ENCODE data around the gene IRX3.

The IRX3 gene

DNA sequence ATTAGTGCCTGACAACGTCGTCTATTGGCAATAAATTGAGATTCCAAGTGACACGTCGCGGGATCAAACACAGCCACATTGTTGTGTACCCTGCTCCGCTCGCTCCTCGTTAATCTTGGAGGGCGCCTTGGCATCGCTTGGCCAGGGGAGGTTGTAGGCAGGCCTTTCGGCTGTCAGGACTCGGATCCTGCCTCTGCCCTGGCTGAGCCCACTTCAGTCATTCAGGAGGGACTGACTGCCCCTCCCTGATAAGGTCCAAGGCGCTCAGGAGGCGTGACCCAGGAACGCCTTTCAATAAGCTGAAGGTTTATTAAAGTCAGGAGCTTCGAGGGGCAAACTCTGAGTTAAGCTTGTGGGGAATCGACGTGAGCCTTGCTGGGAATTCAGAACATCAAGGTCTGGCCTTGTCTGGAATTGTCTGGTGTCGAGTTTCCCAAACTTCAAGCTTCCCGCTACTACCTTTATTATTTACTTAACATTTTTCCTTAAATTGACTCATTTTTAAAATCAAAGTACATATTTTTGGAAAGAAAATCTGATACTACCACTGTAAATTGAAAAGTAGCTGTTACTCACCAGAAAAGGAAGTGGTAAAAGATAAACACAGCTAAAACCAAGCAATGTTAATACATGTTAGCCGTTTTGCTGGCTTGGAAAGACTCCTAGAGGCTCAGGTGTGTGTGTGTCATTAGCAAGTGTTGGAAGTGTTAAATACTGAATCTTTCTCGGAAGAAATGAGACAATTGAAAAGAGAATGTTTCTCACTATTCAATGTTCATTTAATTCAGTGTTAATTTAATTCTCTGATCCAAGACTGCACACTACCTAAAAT is 5.3 kb upstream of the IRX3 start:
- H3K4me1 ChIP-seq (ENCODE audit: insufficient read depth, low read length) = peaks cover 31% of the 10 kb centered on the region
- H3K4me3 ChIP-seq (ENCODE audit: low read depth in 1 of 2, low read length in 2 of 2) = no peak overlapping the region

DNA sequence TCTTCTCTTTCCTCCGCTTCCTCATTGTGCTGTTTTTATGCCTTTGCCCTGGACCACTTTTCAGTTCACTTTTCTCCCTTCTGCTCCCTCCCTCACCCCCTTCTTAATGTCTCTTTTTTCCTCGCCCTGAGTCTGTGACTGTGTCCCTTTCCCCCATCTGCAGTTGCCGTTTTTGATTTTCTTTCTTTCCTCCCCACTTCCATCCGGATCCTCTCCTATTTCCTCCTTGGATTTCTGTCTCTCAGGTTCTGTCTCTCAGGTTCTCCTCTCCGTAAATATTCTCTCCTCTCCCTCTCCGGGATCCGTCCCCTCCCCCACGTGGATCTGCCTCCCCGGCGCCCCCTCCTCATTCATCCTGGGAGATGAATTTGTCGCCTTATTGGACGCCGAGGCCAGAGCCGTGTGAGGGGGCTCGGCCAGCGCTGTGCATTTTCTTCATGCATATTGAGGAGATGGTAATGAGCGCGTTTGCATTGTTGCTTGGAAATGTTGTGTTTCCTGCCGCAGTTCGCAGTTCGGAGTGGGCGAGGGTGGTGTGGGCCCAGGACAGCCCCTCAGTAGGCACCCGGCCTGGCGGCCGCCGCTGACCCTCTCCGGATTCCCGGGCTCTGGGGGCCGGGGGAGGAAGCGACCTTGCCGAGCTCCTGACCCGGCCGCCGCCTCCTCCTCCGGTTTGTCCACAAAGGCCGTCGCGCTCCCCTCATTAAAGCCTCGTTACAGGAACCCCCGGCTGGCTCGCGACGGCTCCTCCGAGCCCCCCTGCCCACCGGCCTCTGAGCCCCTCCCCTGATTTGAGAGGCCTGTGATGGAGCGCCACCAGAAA is 4.5 kb upstream of the IRX3 start:
- Histone ChIP-seq H3K4me3 (ENCODE audit: low read depth in 1 of 2, low read length in 2 of 2) (no peak overlapping the region), H3K36me3 (ENCODE audit: insufficient read depth, low read length) (no peaks in the 10 kb centered on the region; the same call in 1 of the 2 replicates), H2AFZ (ENCODE audit: low read depth, low read length) (no peak overlapping the region), H3K4me2 (ENCODE audit: insufficient read depth, low read length) (no peak overlapping the region), H3K27me3 (ENCODE audit: insufficient read depth, low read length, poor library complexity) (no peaks in the 10 kb centered on the region), H3K27ac (ENCODE audit: low read length) (0 out of 2 replicates have a peak overlapping the region, but pooled peaks have one; percentile 57), H4K20me1 (ENCODE audit: insufficient read depth, low read length) (no peaks in the 10 kb centered on the region), H3K4me1 (ENCODE audit: insufficient read depth, low read length) (peaks cover 31% of the 10 kb centered on the region), H3K79me2 (ENCODE audit: insufficient read depth, low read length) (peaks cover 23% of the 10 kb centered on the region), H3K9ac (ENCODE audit: low read depth, low read length) (no peak overlapping the region), H3K9me3 (ENCODE audit: insufficient read depth, low read length, severe bottlenecking) (no peaks in the 10 kb centered on the region)
- ATAC-seq (ENCODE audit: insufficient read depth, low read depth) = no peak
- DNase-seq = no peak
- TF ChIP-seq, protein P1, sequence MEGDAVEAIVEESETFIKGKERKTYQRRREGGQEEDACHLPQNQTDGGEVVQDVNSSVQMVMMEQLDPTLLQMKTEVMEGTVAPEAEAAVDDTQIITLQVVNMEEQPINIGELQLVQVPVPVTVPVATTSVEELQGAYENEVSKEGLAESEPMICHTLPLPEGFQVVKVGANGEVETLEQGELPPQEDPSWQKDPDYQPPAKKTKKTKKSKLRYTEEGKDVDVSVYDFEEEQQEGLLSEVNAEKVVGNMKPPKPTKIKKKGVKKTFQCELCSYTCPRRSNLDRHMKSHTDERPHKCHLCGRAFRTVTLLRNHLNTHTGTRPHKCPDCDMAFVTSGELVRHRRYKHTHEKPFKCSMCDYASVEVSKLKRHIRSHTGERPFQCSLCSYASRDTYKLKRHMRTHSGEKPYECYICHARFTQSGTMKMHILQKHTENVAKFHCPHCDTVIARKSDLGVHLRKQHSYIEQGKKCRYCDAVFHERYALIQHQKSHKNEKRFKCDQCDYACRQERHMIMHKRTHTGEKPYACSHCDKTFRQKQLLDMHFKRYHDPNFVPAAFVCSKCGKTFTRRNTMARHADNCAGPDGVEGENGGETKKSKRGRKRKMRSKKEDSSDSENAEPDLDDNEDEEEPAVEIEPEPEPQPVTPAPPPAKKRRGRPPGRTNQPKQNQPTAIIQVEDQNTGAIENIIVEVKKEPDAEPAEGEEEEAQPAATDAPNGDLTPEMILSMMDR (IDR thresholded peaks at IDR 0.05; ENCODE audit: borderline replicate concordance, extremely low read depth, low read length, poor library complexity, severe bottlenecking) = no peak
- no peak for TF ChIP-seq EZH2 (IDR thresholded peaks at IDR 0.05; ENCODE audit: borderline replicate concordance, low read depth, low read length, severe bottlenecking)

More for the DNA sequence above, 5.3 kb upstream of the IRX3 start:
- ATAC-seq (ENCODE audit: insufficient read depth, low read depth) (peak; percentile 55; the same call in 2 of the 3 replicates), DNase-seq (no peak)
- H3K9me3 ChIP-seq (ENCODE audit: insufficient read depth, low read length, severe bottlenecking) = no peaks in the 10 kb centered on the region
- H3K27me3 ChIP-seq (ENCODE audit: insufficient read depth, low read length, poor library complexity) = no peaks in the 10 kb centered on the region
- peak overlapping the region; percentile 59 for H3K27ac ChIP-seq (ENCODE audit: low read length)
- TF ChIP-seq, protein P1 (IDR thresholded peaks at IDR 0.05; ENCODE audit: borderline replicate concordance, extremely low read depth, low read length, poor library complexity, severe bottlenecking) = peak; percentile 11
- no peak for TF ChIP-seq EZH2 (IDR thresholded peaks at IDR 0.05; ENCODE audit: borderline replicate concordance, low read depth, low read length, severe bottlenecking)
- H3K4me2 ChIP-seq (ENCODE audit: insufficient read depth, low read length) = no peak overlapping the region
- no peaks in the 10 kb centered on the region; the same call in 1 of the 2 replicates for H3K36me3 ChIP-seq (ENCODE audit: insufficient read depth, low read length)
- no peaks in the 10 kb centered on the region for H4K20me1 ChIP-seq (ENCODE audit: insufficient read depth, low read length)
- H3K79me2 ChIP-seq (ENCODE audit: insufficient read depth, low read length) = peaks cover 17% of the 10 kb centered on the region
- H3K9ac ChIP-seq (ENCODE audit: low read depth, low read length) = no peak overlapping the region
- no peak overlapping the region for H2AFZ ChIP-seq (ENCODE audit: low read depth, low read length)

DNA sequence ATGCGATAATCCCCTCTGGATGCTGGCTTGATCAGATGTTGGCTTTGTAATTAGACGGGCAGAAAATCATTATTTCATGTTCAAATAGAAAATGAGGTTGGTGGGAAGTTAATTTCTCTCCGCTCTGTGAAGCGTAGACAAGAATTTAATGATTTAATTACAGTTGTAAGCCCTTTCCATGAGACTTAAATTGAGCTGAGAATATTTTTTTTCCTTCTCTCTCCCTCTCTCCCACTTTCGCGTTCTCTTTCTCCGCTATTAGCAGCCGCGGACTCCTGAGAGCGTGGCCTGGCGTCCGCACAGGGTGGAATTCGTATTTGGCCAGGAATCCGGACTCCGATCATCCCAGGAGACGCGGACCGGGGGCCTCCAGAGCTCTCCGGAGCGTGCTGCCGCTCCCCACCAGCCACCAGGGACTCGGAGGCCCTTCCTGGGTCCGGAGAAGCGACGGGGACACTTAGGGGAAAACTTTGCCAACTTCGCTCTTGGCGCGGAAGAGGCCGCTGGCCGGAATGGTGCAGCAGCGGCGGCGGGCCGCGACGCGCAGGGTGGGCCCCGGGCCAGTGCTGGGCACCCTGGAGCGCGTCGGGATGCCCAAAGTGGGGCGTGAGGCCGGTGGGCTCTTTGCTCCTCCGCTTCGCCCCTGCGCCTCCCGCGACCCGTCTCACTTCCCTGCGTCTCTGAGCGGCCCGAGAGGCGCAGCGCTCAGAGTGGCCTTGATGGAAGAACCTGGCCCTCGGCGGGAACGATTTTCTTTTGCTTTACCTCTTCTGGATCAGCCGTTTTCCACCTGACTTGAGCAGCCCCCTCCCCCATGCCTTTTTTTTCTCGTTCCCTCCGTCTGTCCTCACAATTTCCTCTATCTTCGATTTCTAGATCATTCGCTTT is 3.6 kb upstream of the IRX3 start:
- TF ChIP-seq EZH2 (IDR thresholded peaks at IDR 0.05; ENCODE audit: borderline replicate concordance, low read depth, low read length, severe bottlenecking) = no peak
- TF ChIP-seq, protein P1 (IDR thresholded peaks at IDR 0.05; ENCODE audit: borderline replicate concordance, extremely low read depth, low read length, poor library complexity, severe bottlenecking) = no peak
- no peak overlapping the region for H3K9ac ChIP-seq (ENCODE audit: low read depth, low read length)
- ATAC-seq (ENCODE audit: insufficient read depth, low read depth) = no peak

More for the DNA sequence above, 3.6 kb upstream of the IRX3 start:
- Histone ChIP-seq H3K27ac (ENCODE audit: low read length) (no peak overlapping the region), H3K4me1 (ENCODE audit: insufficient read depth, low read length) (peaks cover 31% of the 10 kb centered on the region), H3K9me3 (ENCODE audit: insufficient read depth, low read length, severe bottlenecking) (no peaks in the 10 kb centered on the region), H3K36me3 (ENCODE audit: insufficient read depth, low read length) (peaks cover 7% of the 10 kb centered on the region; the same call in 1 of the 2 replicates), H3K27me3 (ENCODE audit: insufficient read depth, low read length, poor library complexity) (no peaks in the 10 kb centered on the region), H3K4me2 (ENCODE audit: insufficient read depth, low read length) (no peak overlapping the region), H4K20me1 (ENCODE audit: insufficient read depth, low read length) (peaks cover 6% of the 10 kb centered on the region; the same call in 1 of the 2 replicates), H3K4me3 (ENCODE audit: low read depth in 1 of 2, low read length in 2 of 2) (no peak overlapping the region), H3K79me2 (ENCODE audit: insufficient read depth, low read length) (peaks cover 32% of the 10 kb centered on the region), H2AFZ (ENCODE audit: low read depth, low read length) (no peak overlapping the region)
- no peak for DNase-seq
